NCI-H748 (cell line): Measurements from ENCODE around the gene VIT.

Experiments
- DNase-seq: peaks from one replicate; lab custom pipeline; 2025; ENCODE audit not compliant: unreplicated experiment; lab: John Stamatoyannopoulos, UW

The VIT gene

DNA sequence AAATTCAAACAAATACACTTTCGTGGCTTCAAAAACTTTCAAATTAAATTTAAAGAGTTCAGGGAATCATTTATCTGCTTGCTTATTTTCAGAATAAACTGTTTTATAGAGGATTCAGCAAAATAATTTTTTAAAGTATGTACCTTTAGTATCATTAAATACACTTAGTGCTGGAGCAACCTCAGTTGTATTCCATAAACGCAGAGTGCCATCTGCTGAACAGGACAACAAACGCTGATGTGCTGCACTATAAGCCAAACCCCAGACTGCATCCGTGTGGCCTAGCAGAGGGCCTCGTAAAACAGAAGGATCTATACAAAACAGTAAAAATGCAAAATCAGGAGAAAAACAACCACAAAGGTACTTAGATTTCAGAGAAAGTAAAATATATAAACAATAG lies 161.2 kb downstream of the VIT start:
- no peak for DNase-seq

DNA sequence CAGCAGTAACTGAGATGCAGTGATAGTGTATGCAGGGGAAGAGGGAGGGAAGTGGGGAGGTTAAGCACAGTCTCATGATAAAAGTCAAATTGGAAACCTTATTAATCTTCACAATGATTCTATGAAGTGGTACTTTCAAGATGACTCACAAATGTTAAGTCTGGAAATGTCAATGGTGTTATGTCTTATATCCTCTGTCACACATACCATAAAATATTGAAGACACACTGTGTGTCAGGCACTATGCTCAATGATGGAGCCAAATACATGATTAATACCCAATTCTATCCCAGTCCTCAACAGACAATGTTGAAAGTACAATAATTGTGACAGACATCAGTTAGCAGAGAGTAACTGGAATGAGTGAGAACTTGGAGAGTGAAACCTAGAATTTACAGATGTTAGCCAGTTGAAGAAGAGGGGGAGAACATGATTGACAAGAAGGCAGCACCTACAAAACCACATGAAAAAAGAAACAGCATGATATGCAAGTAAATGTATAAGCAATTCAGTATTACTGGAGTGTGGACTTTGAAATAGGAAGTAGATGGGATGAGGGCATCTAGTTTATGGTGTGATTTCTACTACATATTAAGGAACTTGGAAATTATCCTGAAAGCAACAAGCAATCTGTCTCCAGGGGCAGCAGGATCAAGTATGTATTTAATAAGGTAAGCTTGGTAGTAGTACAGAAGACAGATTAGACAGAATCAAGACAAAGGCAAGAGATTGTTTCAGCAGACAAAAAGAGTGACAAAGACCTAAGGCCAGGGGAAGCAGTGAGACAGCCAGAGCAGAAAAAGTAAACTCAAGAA lies 162.3 kb downstream of the VIT start:
- DNase-seq, result no peak

DNA sequence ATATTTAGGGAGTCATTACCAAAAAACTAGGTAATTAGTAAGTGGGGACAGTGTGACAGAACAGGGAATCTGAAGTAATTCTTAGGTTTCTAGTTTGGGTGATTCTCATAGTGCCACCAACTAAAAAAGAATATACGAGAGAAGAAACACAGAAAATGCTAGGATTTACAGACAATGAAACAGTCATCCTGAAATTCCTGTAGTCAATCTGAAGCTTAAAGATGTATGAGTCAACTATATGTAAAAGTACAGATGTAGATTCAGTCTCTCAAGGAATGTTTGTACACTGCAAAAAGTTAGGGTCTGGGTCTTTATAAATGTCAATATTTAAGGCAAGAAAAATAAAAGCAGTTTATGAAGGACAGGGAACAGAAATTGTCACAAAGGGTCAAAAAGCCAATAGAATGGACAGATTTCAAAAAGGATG lies 162.9 kb downstream of the VIT start:
- no peak for DNase-seq

GRCh38 chr2:36861896-36862295 lies 165.4 kb downstream of the VIT start:
- DNase-seq, result no peak
